GM23248 (cell line): ENCODE data around the gene ABCA1. TPM values are rescaled to one million over a fixed set of nuclear protein-coding genes. Genes with fewer than 3 reads are reported as not detected.

ENCODE experiments used
- DNase-seq: peaks from one replicate; pipeline ENCODE4 v3.0.0-alpha.2; 2015
- H2AFZ ChIP-seq: fragments of 200-600 bp; sonication (generic); 2 replicates; pipeline ENCODE4 v1.6.1; 2016; ENCODE audit warnings: antibody characterized with exemption
- H3F3A ChIP-seq: fragments of 200-600 bp; sonication (generic); 2 replicates; pipeline ENCODE4 v1.6.1; 2016; ENCODE audit warnings: mild to moderate bottlenecking, antibody characterized with exemption, mixed run types; ENCODE audit not compliant: insufficient read depth
- H3K27ac ChIP-seq: fragments of 200-600 bp; sonication (generic); 2 replicates; pipeline ENCODE4 v1.5.1; 2016; ENCODE audit warnings: mild to moderate bottlenecking
- H3K27me3 ChIP-seq: fragments of 200-600 bp; sonication (generic); replicated peaks from 2 replicates; pipeline ENCODE4 v1.6.1; 2016; ENCODE audit warnings: mild to moderate bottlenecking; ENCODE audit not compliant: insufficient read depth
- H3K36me3 ChIP-seq: fragments of 200-600 bp; sonication (generic); 2 replicates; pipeline ENCODE4 v1.6.1; 2016; ENCODE audit warnings: low read depth, mild to moderate bottlenecking
- H3K4me1 ChIP-seq: fragments of 200-600 bp; sonication (generic); 2 replicates; pipeline ENCODE4 v1.6.1; 2016; ENCODE audit warnings: mild to moderate bottlenecking; ENCODE audit not compliant: insufficient read depth
- H3K4me2 ChIP-seq: fragments of 200-600 bp; sonication (generic); one replicate; pipeline ENCODE4 v1.6.1; 2016; ENCODE audit warnings: mild to moderate bottlenecking; ENCODE audit not compliant: unreplicated experiment
- H3K4me3 ChIP-seq: fragments of 200-600 bp; sonication (generic); 2 replicates; pipeline ENCODE4 v1.5.1; 2016; ENCODE audit warnings: mild to moderate bottlenecking
- H3K79me2 ChIP-seq: fragments of 200-600 bp; sonication (generic); 2 replicates; pipeline ENCODE4 v1.6.1; 2016; ENCODE audit warnings: mild to moderate bottlenecking; ENCODE audit not compliant: insufficient read depth
- H3K9ac ChIP-seq: fragments of 200-600 bp; sonication (generic); 2 replicates; pipeline ENCODE4 v1.6.1; 2016; ENCODE audit warnings: mild to moderate bottlenecking
- H3K9me2 ChIP-seq: fragments of 200-600 bp; sonication (generic); 2 replicates; pipeline ENCODE4 v1.6.1; 2016; ENCODE audit warnings: mixed run types, mild to moderate bottlenecking, moderate library complexity; ENCODE audit not compliant: insufficient read depth
- H3K9me3 ChIP-seq: fragments of 200-600 bp; sonication (generic); one replicate; pipeline ENCODE4 v1.6.1; 2017; ENCODE audit warnings: low read depth
- H4K20me1 ChIP-seq: fragments of 200-600 bp; sonication (generic); 2 replicates; pipeline ENCODE4 v1.6.0; 2016; ENCODE audit not compliant: insufficient read depth
- EZH2 ChIP-seq: fragments of 200-600 bp; sonication (generic); IDR thresholded peaks from 2 replicates; pipeline ENCODE4 v1.6.1; 2018; ENCODE audit warnings: antibody characterized with exemption, mild to moderate bottlenecking; ENCODE audit not compliant: insufficient read depth, poor library complexity, severe bottlenecking
- EZH2phosphoT487 ChIP-seq: fragments of 200-600 bp; sonication (generic); IDR thresholded peaks from 2 replicates; pipeline ENCODE4 v1.6.1; 2018; ENCODE audit warnings: antibody characterized with exemption, moderate library complexity, mild to moderate bottlenecking, low read depth; ENCODE audit not compliant: insufficient read depth
- WGBS, 2 experiments: methylation state at CpG; one replicate each; pipeline ENCODE4 v1.1.6; 2015 to 2017; ENCODE audit warnings: low lambda C conversion rate in 2 of 2, low coverage in 1 of 2; ENCODE audit errors: missing lambda C conversion rate in 2 of 2; 5-methylcytosine and 5-hydroxymethylcytosine counted together
- in situ Hi-C: fragments of 300-500 bp; cut with MboI; formaldehyde crosslinking; loops from 2 replicates; pipeline ENCODE4 v1.15.0; 2020
- polyA plus RNA-seq: library from polyadenylated mRNA; unstranded; fragments of >200 nt; fragmentation: Nextera tagmentation; extraction: Ambion mirVana; gene quantifications from 2 replicates; pipeline ENCODE4 v1.2.1, GENCODE V29; 2016
- total RNA-seq: library from RNA; depleted of rRNA; stranded (reverse); fragments of >200 nt; shearing (Covaris generic); gene quantifications from 2 replicates; pipeline ENCODE4 v1.2.3, GENCODE V29; 2014

Gene ABCA1
- total and polyA plus RNA-seq, 2 experiments from 2014 or later, result 6.8 to 15.9 TPM

DNA sequence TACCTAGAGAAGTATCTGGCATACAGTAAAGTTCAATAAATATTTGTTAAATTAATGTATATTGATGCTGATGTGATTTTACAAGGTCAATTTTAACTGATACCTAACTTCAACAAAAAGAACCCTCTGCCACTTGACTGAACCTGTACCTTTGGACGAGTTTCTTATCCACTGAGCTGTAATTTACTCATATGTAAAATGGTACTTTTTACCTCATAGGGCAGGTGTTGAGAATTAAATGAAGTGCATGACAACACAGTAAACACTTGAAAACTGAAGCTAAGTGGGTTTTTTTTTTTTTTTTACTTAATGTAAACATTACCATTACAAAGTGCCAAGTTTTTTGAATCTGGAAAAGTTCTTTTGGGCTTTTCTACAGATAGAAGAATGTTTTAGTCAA, 148.6 kb downstream of the ABCA1 start:
- Histone ChIP-seq H3K9me3 (no peaks in the 10 kb centered on the region), H3K79me2 (no peaks in the 10 kb centered on the region), H3K4me2 (no peak overlapping the region), H2AFZ (no peak overlapping the region), H3F3A (peaks cover 18% of the 10 kb centered on the region; the same call in 1 of the 2 replicates), H3K9ac (no peak overlapping the region), H3K27ac (no peak overlapping the region), H3K4me3 (no peak overlapping the region), H3K27me3 (no peaks in the 10 kb centered on the region), H3K4me1 (peaks cover 16% of the 10 kb centered on the region), H3K36me3 (no peaks in the 10 kb centered on the region), H3K9me2 (no peaks in the 10 kb centered on the region), H4K20me1 (no peaks in the 10 kb centered on the region)
- in situ Hi-C loops, result no loop called here
- DNase-seq, result no peak
- no peak for TF ChIP-seq EZH2
- TF ChIP-seq EZH2phosphoT487, result no peak
- 89 to 92% methylated on average over 1 of the region's 1 CpG for WGBS, 2 experiments

DNA sequence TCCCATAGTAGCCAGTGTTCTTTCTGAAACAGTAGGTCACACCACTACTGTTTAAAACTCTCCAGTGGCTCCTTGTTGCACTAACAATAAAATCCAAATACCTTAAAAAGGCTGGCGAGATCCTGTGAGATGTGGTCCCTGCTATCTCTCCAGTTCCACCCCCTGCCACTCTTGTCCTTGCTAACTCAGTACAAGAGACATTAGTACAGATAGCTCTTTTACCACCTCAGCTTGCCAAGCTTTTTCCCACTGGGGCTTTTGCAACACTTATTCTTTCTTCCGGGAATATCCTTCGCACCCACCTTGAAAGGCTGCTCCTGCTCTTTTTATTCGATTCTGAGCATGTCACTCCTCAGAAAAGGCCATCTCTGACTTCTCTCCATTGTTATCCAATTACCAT, 149.2 kb downstream of the ABCA1 start:
- in situ Hi-C loops, result no loop called here
- Histone ChIP-seq H3K36me3 (no peaks in the 10 kb centered on the region), H3K9me2 (no peaks in the 10 kb centered on the region), H3K9ac (no peak overlapping the region), H3K4me2 (no peak overlapping the region), H4K20me1 (no peaks in the 10 kb centered on the region), H3K27ac (no peak overlapping the region), H3K79me2 (no peaks in the 10 kb centered on the region), H3K4me1 (peaks cover 16% of the 10 kb centered on the region), H3K4me3 (no peak overlapping the region), H3F3A (peaks cover 18% of the 10 kb centered on the region; the same call in 1 of the 2 replicates), H3K27me3 (no peaks in the 10 kb centered on the region), H3K9me3 (no peaks in the 10 kb centered on the region), H2AFZ (no peak overlapping the region)
- WGBS, 2 experiments, result 86 to 88% methylated on average over 4 of the region's 4 CpGs
- TF ChIP-seq EZH2phosphoT487 (no peak), EZH2 (no peak)
- no peak for DNase-seq

DNA sequence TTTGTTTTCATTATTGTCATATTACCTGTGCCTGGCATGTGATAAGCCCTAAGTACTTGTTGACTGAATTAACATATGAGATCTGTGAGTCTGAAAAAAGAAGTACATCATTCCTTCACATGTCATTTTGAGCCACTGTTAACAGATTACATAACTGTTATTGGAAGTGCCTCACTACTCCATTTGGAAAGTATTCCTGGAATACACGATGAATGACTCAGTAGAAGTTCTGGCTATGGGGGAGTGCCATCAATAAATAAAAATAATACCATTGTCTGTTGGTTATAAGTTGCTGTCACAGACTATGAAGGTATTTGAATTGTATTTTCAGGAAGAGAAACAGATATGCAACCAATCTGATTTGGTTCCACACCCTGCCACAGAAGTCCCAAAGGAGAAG, 151.2 kb downstream of the ABCA1 start:
- peaks cover 18% of the 10 kb centered on the region; the same call in 1 of the 2 replicates for H3F3A ChIP-seq
- 4 to 6% methylated on average over 1 of the region's 1 CpG for WGBS, 2 experiments
- TF ChIP-seq EZH2phosphoT487 (no peak), EZH2 (no peak)
- H2AFZ ChIP-seq, result no peak overlapping the region
- no peak overlapping the region for H3K4me3 ChIP-seq
- H3K4me1 ChIP-seq, result peaks cover 16% of the 10 kb centered on the region
- no peaks in the 10 kb centered on the region for H3K36me3 ChIP-seq
- no peak overlapping the region for H3K9ac ChIP-seq
- no peaks in the 10 kb centered on the region for H3K27me3 ChIP-seq
- in situ Hi-C loops, result no loop called here
- H3K9me2 ChIP-seq, result no peaks in the 10 kb centered on the region
- no peaks in the 10 kb centered on the region for H4K20me1 ChIP-seq
- no peaks in the 10 kb centered on the region for H3K79me2 ChIP-seq
- H3K4me2 ChIP-seq, result no peak overlapping the region
- no peaks in the 10 kb centered on the region for H3K9me3 ChIP-seq
- DNase-seq, result peak; percentile 60
- H3K27ac ChIP-seq, result no peak overlapping the region

DNA sequence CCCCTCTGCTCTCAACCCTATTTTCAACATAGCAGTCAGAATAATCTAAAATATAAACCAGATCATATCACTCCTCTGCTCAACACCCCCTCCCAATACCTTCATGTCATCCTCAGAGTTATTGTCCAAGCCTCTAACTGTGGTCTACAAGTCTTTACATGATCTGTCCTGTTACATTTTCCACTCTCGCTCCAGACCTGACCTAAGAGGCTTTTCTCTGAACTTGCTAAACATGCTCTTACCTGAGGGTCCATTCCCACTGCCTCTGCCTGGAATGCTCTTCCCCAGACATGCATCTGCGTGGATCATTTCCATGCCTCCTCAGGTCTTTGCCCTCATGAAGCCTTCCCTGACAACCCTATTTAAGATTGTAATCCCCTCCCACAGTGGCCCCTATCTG, 152.0 kb downstream of the ABCA1 start:
- Histone ChIP-seq H3K4me2 (no peak overlapping the region), H3K27me3 (no peaks in the 10 kb centered on the region), H3K4me3 (no peak overlapping the region), H3K9me2 (no peaks in the 10 kb centered on the region), H4K20me1 (no peaks in the 10 kb centered on the region), H3F3A (peaks cover 11% of the 10 kb centered on the region; the same call in 1 of the 2 replicates), H3K27ac (no peak overlapping the region), H3K9ac (no peak overlapping the region), H3K9me3 (no peaks in the 10 kb centered on the region), H2AFZ (no peak overlapping the region), H3K4me1 (peaks cover 16% of the 10 kb centered on the region), H3K79me2 (no peaks in the 10 kb centered on the region), H3K36me3 (no peaks in the 10 kb centered on the region)
- no peak for DNase-seq
- TF ChIP-seq EZH2phosphoT487 (no peak), EZH2 (no peak)
- in situ Hi-C loops, result no loop called here
- 97 to 98% methylated on average over 2 of the region's 2 CpGs for WGBS, 2 experiments

DNA sequence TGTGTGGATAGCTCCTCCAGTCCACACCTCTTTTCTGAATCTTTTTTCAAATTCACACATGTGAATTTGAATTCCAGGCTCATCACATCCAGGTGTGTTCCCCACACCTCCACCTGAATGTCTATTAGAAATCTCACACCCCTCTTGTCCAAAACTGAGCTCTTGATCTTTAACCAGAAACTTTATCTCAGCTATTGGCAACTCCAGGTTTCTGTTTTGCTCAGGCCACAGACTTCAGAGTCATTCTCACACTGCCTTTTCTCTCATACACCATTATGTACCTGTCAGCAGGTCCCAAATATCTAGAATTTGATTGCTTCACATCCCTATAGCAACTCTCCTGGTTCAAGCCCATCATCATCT, 152.4 kb downstream of the ABCA1 start:
- in situ Hi-C loops, result no loop called here
- Histone ChIP-seq H3K9ac (no peak overlapping the region), H3K4me2 (no peak overlapping the region), H3K9me3 (no peaks in the 10 kb centered on the region), H3K27ac (no peak overlapping the region), H3F3A (peaks cover 10% of the 10 kb centered on the region; the same call in 1 of the 2 replicates), H3K27me3 (no peaks in the 10 kb centered on the region), H3K79me2 (no peaks in the 10 kb centered on the region), H3K9me2 (no peaks in the 10 kb centered on the region), H3K4me1 (peaks cover 16% of the 10 kb centered on the region), H3K36me3 (no peaks in the 10 kb centered on the region), H4K20me1 (no peaks in the 10 kb centered on the region), H2AFZ (no peak overlapping the region), H3K4me3 (no peak overlapping the region)
- DNase-seq, result no peak
- TF ChIP-seq EZH2, result no peak
- no peak for TF ChIP-seq EZH2phosphoT487
